ENCODE measurements around the gene SLC38A4.
A peak's percentile ranks its signal among the peaks of the same experiment; 100 is the strongest.
"Not testable (repeated sequence)": the region's sequence is repeated elsewhere in the genome, so short reads cannot be mapped to it uniquely, and the experiment has no call there.

Gene SLC38A4

GRCh38 chr12:46825591-46826414 is at the start of gene SLC38A4:
Gene SLC38A4 (minus strand): TSS chr12:46825997. CDS start chr12:46793071, 32,926 bp downstream.
- DNase-seq, result peak; percentile 86

GRCh38 chr12:46875095-46875494 is 49.3 kb upstream of the SLC38A4 start:
- no peak for DNase-seq

- no peak for DNase-seq
These were observed 48.8 kb upstream of the SLC38A4 start for GRCh38 chr12:46874642-46875041.

GRCh38 chr12:46872135-46872534 is 46.3 kb upstream of the SLC38A4 start:
- DNase-seq, result no peak

GRCh38 chr12:46865311-46865710 is 39.5 kb upstream of the SLC38A4 start:
- no peak for DNase-seq

GRCh38 chr12:46858368-46858767 is 32.6 kb upstream of the SLC38A4 start:
- DNase-seq, result no peak

- no peak for DNase-seq
These were observed 31.7 kb upstream of the SLC38A4 start for GRCh38 chr12:46857486-46857885.

- DNase-seq, result no peak
These were observed 30.0 kb upstream of the SLC38A4 start for GRCh38 chr12:46855760-46856159.

- not testable (repeated sequence) for DNase-seq
These were observed 28.4 kb upstream of the SLC38A4 start for GRCh38 chr12:46854188-46854587.

- not testable (repeated sequence) for DNase-seq
These were observed 23.0 kb upstream of the SLC38A4 start for GRCh38 chr12:46848792-46849191.

- no peak for DNase-seq
These were observed 21.2 kb upstream of the SLC38A4 start for GRCh38 chr12:46847001-46847400.

GRCh38 chr12:46843811-46844210 is 18.0 kb upstream of the SLC38A4 start:
- no peak for DNase-seq

- DNase-seq, result no peak
These were observed 16.1 kb upstream of the SLC38A4 start for GRCh38 chr12:46841891-46842290.

GRCh38 chr12:46839964-46840363 is 14.2 kb upstream of the SLC38A4 start:
- no peak for DNase-seq

GRCh38 chr12:46839232-46839631 is 13.4 kb upstream of the SLC38A4 start:
- no peak for DNase-seq

- no peak for DNase-seq
These were observed 10.0 kb upstream of the SLC38A4 start for GRCh38 chr12:46835785-46836184.

- no peak for DNase-seq
These were observed 6.4 kb upstream of the SLC38A4 start for GRCh38 chr12:46832130-46832704.

GRCh38 chr12:46831335-46832129 is 5.7 kb upstream of the SLC38A4 start:
- DNase-seq, result peak; percentile 65

GRCh38 chr12:46830731-46831334 is 5.0 kb upstream of the SLC38A4 start:
- peak; percentile 61 for DNase-seq

GRCh38 chr12:46824709-46825108 is 1.1 kb downstream of the SLC38A4 start:
- DNase-seq, result no peak

- DNase-seq, result no peak
These were observed 7.2 kb downstream of the SLC38A4 start for GRCh38 chr12:46818642-46819041.

GRCh38 chr12:46815809-46816208 is 10.0 kb downstream of the SLC38A4 start:
- no peak for DNase-seq

- DNase-seq, result no peak
These were observed 11.7 kb downstream of the SLC38A4 start for GRCh38 chr12:46814143-46814542.
